Measurements from ENCODE around the gene KRT24. TPM values are rescaled to one million over a fixed set of nuclear protein-coding genes. Genes with fewer than 3 reads are reported as not detected.
"Not testable (repeated sequence)": the region's sequence is repeated elsewhere in the genome, so short reads cannot be mapped to it uniquely, and the experiment has no call there.

KRT24 gene
- not detected in 2 replicates for total RNA-seq (2014; rRNA removed; shearing (Covaris generic); ENCODE audit: low replicate concordance)

DNA sequence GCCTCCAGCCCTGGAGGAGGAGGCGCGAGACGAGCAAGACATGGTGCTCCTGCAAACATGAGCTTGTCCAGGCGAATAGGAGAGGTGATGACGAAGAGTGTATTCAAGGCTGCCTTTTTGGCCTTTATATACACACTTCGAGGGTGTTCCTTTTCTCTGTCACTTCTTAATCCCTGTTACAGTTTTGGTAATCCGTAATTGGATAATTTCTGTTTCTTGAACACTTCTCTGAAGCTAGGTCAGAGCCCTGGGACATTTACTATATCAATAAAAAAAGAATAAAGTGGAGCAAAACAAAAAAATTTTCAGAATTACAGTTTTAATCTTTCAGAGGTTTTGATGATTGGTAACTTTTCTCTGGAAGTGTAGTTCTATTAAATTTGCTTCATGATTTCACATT lies at the start of gene KRT24:
Gene KRT24, minus strand, starts transcription at position 101 of the 400 bp plus-strand sequence. Its CDS starts 59 bp downstream, at position 42.
- no peaks in the 10 kb centered on the region for H3K79me2 ChIP-seq (ENCODE audit: low read length)
- H3K36me3 ChIP-seq (ENCODE audit: insufficient read depth, low read length), result no peaks in the 10 kb centered on the region
- H3K27ac ChIP-seq (ENCODE audit: low read length), result no peak within 1 kb of the TSS
- H3K4me3 ChIP-seq (ENCODE audit: low read length), result no peak within 1 kb of the TSS
- H3K9me3 ChIP-seq (ENCODE audit: low read length), result no peaks in the 10 kb centered on the region
- no peak within 1 kb of the TSS for H3K4me2 ChIP-seq (ENCODE audit: low read depth, low read length, poor library complexity, severe bottlenecking)
- DNase-seq, result no peak
- no peaks in the 10 kb centered on the region for H3K27me3 ChIP-seq (ENCODE audit: low read length)
- no peaks in the 10 kb centered on the region for H3K4me1 ChIP-seq (ENCODE audit: low read length)
- H3K9ac ChIP-seq (ENCODE audit: low read length), result no peak within 1 kb of the TSS
- no peaks in the 10 kb centered on the region for H3K9me2 ChIP-seq (replicated peaks; ENCODE audit: insufficient read depth, low read length)
- no peaks in the 10 kb centered on the region for H4K20me1 ChIP-seq (ENCODE audit: insufficient read depth, low read depth, low read length)
- no peak within 1 kb of the TSS for H2AFZ ChIP-seq (ENCODE audit: low read length)

DNA sequence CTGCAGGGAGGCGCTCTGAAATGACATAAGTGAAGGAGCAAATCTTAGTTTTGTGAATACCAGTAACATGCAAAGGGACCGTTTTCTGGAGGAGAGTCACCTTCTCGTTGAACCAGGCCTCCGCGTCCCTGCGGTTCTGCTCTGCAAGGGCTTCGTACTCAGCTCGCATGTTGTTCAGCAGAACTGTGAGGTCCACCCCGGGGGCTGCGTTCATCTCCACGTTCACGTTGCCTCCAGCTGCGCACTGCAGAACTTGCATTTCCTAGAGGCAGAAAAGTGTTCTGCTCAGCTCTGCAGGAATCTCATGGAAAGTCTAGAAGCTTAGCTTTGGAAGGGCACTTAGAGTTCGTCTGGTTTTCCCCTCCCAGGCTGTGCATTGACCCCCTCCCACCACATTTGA lies 47.5 kb upstream of the KRT24 start:
- H3K27ac ChIP-seq (ENCODE audit: low read length), result no peak overlapping the region
- H3K79me2 ChIP-seq (ENCODE audit: low read length), result no peaks in the 10 kb centered on the region
- no peak overlapping the region for H3K9ac ChIP-seq (ENCODE audit: low read length)
- no peak for DNase-seq
- no peaks in the 10 kb centered on the region for H3K4me1 ChIP-seq (ENCODE audit: low read length)
- no peak overlapping the region for H2AFZ ChIP-seq (ENCODE audit: low read length)
- H4K20me1 ChIP-seq (ENCODE audit: insufficient read depth, low read depth, low read length), result no peaks in the 10 kb centered on the region
- H3K27me3 ChIP-seq (ENCODE audit: low read length), result no peaks in the 10 kb centered on the region
- H3K4me2 ChIP-seq (ENCODE audit: low read depth, low read length, poor library complexity, severe bottlenecking), result no peak overlapping the region
- H3K4me3 ChIP-seq (ENCODE audit: low read length), result no peak overlapping the region
- no peaks in the 10 kb centered on the region for H3K9me3 ChIP-seq (ENCODE audit: low read length)
- no peaks in the 10 kb centered on the region for H3K36me3 ChIP-seq (ENCODE audit: insufficient read depth, low read length)
- no peaks in the 10 kb centered on the region for H3K9me2 ChIP-seq (replicated peaks; ENCODE audit: insufficient read depth, low read length)

DNA sequence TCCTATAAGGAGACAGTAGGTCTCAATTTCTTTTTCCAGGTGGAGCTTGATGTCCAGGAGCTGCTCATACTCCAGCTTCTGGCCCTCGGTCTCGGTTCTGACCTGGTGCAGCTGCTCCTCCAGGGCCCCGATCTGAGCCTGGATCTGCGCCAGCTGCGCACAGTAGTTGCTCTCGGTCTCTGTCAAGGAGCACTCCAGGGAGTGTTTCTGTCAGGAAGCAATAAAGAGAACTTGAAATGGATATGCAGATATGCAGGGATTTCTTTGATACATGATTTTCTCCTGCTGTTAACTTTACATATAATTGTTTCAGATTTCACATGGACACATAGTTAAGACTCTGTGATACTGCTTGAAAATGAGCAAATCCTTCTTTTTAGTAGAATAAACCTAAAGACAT lies 46.8 kb upstream of the KRT24 start:
- Histone ChIP-seq H3K27me3 (ENCODE audit: low read length) (no peaks in the 10 kb centered on the region), H3K79me2 (ENCODE audit: low read length) (no peaks in the 10 kb centered on the region), H3K9me3 (ENCODE audit: low read length) (no peaks in the 10 kb centered on the region), H3K36me3 (ENCODE audit: insufficient read depth, low read length) (no peaks in the 10 kb centered on the region), H3K4me2 (ENCODE audit: low read depth, low read length, poor library complexity, severe bottlenecking) (no peak overlapping the region), H4K20me1 (ENCODE audit: insufficient read depth, low read depth, low read length) (no peaks in the 10 kb centered on the region), H2AFZ (ENCODE audit: low read length) (no peak overlapping the region), H3K9me2 (replicated peaks; ENCODE audit: insufficient read depth, low read length) (no peaks in the 10 kb centered on the region), H3K27ac (ENCODE audit: low read length) (no peak overlapping the region), H3K4me3 (ENCODE audit: low read length) (no peak overlapping the region), H3K4me1 (ENCODE audit: low read length) (no peaks in the 10 kb centered on the region), H3K9ac (ENCODE audit: low read length) (no peak overlapping the region)
- DNase-seq, result no peak

DNA sequence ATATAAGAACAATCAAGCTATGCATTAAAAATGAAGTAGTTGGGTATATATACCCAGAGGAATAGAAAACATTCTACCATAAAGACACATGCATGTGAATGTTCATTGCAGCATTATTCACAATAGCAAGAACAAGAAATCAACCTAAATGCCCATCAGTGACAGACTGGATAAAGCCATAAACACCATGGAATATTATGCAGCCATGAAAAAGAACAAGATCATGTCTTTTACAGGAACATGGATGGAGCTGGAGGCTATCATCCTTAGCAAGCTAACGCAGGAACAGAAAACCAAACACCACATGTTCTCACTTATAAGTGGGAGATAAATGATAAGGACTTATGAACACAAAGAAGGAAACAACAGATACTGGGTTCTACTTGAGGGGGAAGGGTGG lies 45.1 kb upstream of the KRT24 start:
- not testable (repeated sequence) for H3K36me3 ChIP-seq (ENCODE audit: insufficient read depth, low read length); H3K9ac ChIP-seq (ENCODE audit: low read length); H3K27me3 ChIP-seq (ENCODE audit: low read length); H3K4me3 ChIP-seq (ENCODE audit: low read length); H3K79me2 ChIP-seq (ENCODE audit: low read length); H4K20me1 ChIP-seq (ENCODE audit: insufficient read depth, low read depth, low read length); H2AFZ ChIP-seq (ENCODE audit: low read length); H3K9me3 ChIP-seq (ENCODE audit: low read length); H3K4me2 ChIP-seq (ENCODE audit: low read depth, low read length, poor library complexity, severe bottlenecking); H3K9me2 ChIP-seq (replicated peaks; ENCODE audit: insufficient read depth, low read length); H3K27ac ChIP-seq (ENCODE audit: low read length); H3K4me1 ChIP-seq (ENCODE audit: low read length); DNase-seq

DNA sequence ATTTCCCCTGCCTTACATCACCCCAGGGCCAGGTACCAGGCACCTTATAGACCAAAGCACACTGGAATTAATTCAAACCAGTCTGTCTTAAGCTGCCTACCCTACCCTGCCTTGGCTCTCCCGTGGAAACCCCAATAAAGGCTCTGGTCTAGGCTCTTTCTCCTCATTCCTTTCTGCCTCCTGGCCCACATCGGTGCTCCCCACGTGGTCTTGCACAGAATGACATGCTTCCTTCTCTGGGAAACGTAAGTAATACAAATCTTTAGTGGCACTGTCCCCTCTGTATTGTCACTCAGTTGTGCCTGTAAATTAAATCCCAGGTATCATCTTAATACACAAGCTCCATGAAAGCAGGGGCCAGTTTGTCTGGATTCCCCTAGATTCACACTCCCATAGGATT lies 35.0 kb upstream of the KRT24 start:
- no peak for DNase-seq

DNA sequence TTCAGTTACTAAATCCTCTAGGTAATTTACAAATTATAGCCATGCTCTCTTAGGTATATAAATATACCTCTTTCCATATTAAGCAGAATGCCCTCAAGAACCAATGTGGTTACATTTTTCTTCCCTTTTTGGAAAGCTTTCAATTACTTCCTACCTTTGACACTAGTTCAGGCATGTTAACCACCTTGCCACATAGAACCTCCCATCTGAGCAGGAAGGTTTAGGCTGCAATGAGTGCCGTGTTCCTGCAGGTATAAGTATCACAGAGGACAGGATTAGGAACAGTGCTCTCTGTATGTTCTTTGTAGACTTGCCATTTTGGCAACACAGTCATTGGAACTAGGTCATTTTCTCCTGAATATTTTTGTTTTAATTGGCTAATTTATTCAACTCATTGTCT lies 31.5 kb upstream of the KRT24 start:
- no peak for DNase-seq
- Histone ChIP-seq H3K9me3 (ENCODE audit: low read length) (no peaks in the 10 kb centered on the region), H3K27me3 (ENCODE audit: low read length) (no peaks in the 10 kb centered on the region), H3K9ac (ENCODE audit: low read length) (no peak overlapping the region), H3K27ac (ENCODE audit: low read length) (no peak overlapping the region), H3K36me3 (ENCODE audit: insufficient read depth, low read length) (no peaks in the 10 kb centered on the region), H3K4me3 (ENCODE audit: low read length) (no peak overlapping the region), H3K4me1 (ENCODE audit: low read length) (no peaks in the 10 kb centered on the region), H2AFZ (ENCODE audit: low read length) (no peak overlapping the region), H3K9me2 (replicated peaks; ENCODE audit: insufficient read depth, low read length) (no peaks in the 10 kb centered on the region), H3K4me2 (ENCODE audit: low read depth, low read length, poor library complexity, severe bottlenecking) (no peak overlapping the region), H3K79me2 (ENCODE audit: low read length) (no peaks in the 10 kb centered on the region), H4K20me1 (ENCODE audit: insufficient read depth, low read depth, low read length) (no peaks in the 10 kb centered on the region)

More for the DNA sequence above, 35.0 kb upstream of the KRT24 start:
- no peaks in the 10 kb centered on the region for H3K36me3 ChIP-seq (ENCODE audit: insufficient read depth, low read length)
- no peaks in the 10 kb centered on the region for H3K4me1 ChIP-seq (ENCODE audit: low read length)
- H3K27ac ChIP-seq (ENCODE audit: low read length), result no peak overlapping the region
- H3K9me3 ChIP-seq (ENCODE audit: low read length), result no peaks in the 10 kb centered on the region
- no peak overlapping the region for H3K4me2 ChIP-seq (ENCODE audit: low read depth, low read length, poor library complexity, severe bottlenecking)
- no peak overlapping the region for H3K4me3 ChIP-seq (ENCODE audit: low read length)
- H2AFZ ChIP-seq (ENCODE audit: low read length), result no peak overlapping the region
- no peaks in the 10 kb centered on the region for H3K79me2 ChIP-seq (ENCODE audit: low read length)
- H4K20me1 ChIP-seq (ENCODE audit: insufficient read depth, low read depth, low read length), result no peaks in the 10 kb centered on the region
- no peak overlapping the region for H3K9ac ChIP-seq (ENCODE audit: low read length)
- H3K9me2 ChIP-seq (replicated peaks; ENCODE audit: insufficient read depth, low read length), result no peaks in the 10 kb centered on the region
- H3K27me3 ChIP-seq (ENCODE audit: low read length), result no peaks in the 10 kb centered on the region

DNA sequence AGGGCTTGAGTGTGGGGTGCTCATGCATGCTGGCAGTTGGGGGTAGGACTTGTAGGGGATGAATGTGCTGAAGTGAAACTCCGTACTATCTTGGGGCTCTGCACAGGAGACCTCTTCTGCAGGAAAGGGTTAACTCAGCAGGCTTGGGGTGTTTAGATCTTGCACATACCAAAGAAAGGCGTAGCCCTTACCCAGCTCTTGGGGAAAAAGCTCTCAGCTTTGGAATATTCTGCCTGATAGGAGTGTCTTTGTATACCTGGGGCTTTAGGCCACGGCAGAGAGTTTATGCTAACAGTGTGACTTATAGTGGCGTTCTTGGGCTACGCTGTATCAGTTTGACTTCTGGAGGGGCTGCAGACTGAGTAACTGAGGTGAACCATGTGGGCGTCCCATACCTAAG lies 30.5 kb upstream of the KRT24 start:
- no peaks in the 10 kb centered on the region for H4K20me1 ChIP-seq (ENCODE audit: insufficient read depth, low read depth, low read length)

DNA sequence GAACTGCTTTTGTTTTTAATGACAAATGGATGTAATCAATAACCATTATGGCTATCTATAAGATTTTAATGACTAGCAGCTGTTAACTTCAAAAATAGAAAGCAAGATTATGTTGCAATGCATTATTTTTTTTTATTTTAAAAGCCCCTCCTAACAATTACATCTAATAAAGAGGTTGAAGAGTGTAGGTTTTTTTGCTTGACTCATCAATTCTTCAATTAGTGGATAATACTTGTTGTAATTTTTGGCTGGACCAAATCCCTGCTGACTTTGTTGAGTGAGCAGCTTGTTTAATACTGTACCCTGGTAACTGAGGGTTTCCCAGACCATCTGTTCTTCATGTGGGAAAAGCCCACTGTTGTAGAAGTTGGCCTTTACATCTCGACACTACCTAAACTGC lies 27.4 kb upstream of the KRT24 start:
- Histone ChIP-seq H3K27ac (ENCODE audit: low read length) (no peak overlapping the region), H3K9ac (ENCODE audit: low read length) (no peak overlapping the region), H2AFZ (ENCODE audit: low read length) (no peak overlapping the region), H3K36me3 (ENCODE audit: insufficient read depth, low read length) (no peaks in the 10 kb centered on the region), H3K9me2 (replicated peaks; ENCODE audit: insufficient read depth, low read length) (no peaks in the 10 kb centered on the region), H3K4me3 (ENCODE audit: low read length) (no peak overlapping the region), H3K27me3 (ENCODE audit: low read length) (no peaks in the 10 kb centered on the region), H3K9me3 (ENCODE audit: low read length) (no peaks in the 10 kb centered on the region), H3K4me1 (ENCODE audit: low read length) (no peaks in the 10 kb centered on the region), H3K79me2 (ENCODE audit: low read length) (no peaks in the 10 kb centered on the region), H4K20me1 (ENCODE audit: insufficient read depth, low read depth, low read length) (no peaks in the 10 kb centered on the region), H3K4me2 (ENCODE audit: low read depth, low read length, poor library complexity, severe bottlenecking) (no peak overlapping the region)
- DNase-seq, result no peak

More for the DNA sequence above, 30.5 kb upstream of the KRT24 start:
- Histone ChIP-seq H3K9me2 (replicated peaks; ENCODE audit: insufficient read depth, low read length) (no peaks in the 10 kb centered on the region), H3K27me3 (ENCODE audit: low read length) (no peaks in the 10 kb centered on the region), H3K27ac (ENCODE audit: low read length) (no peak overlapping the region), H3K9me3 (ENCODE audit: low read length) (no peaks in the 10 kb centered on the region), H3K79me2 (ENCODE audit: low read length) (no peaks in the 10 kb centered on the region), H2AFZ (ENCODE audit: low read length) (no peak overlapping the region), H3K4me2 (ENCODE audit: low read depth, low read length, poor library complexity, severe bottlenecking) (no peak overlapping the region), H3K4me1 (ENCODE audit: low read length) (no peaks in the 10 kb centered on the region), H3K4me3 (ENCODE audit: low read length) (no peak overlapping the region), H3K9ac (ENCODE audit: low read length) (no peak overlapping the region), H3K36me3 (ENCODE audit: insufficient read depth, low read length) (no peaks in the 10 kb centered on the region)
- DNase-seq, result no peak
